Measurements from ENCODE around the gene PASK. TPM values are rescaled to one million over a fixed set of nuclear protein-coding genes. Genes with fewer than 3 reads are reported as not detected.

Gene PASK
- total and polyA plus RNA-seq, 7 experiments from 2014 or later, result 15.0 to 160 (median 78.3) TPM

DNA sequence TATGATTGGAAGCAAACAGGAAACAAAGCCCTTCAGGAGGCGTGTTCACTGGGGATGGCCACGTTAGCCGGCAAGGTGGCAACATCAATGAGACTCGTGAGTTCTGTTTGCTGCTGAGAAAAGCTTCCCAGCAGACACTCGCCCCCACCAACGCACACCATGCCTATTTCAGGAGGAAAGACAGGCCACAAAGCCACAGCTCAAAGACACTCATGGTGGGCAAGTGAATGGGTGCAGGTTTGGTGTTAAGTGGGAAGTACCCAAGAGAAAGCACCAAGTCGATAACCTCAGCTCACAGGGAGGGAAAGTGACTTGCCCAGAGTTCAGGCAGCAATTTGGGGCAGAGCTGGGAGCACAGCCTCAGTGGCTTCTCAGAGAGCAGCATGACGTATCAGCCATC lies 36.7 kb downstream of the PASK start:
- H3K27me3 ChIP-seq (ENCODE audit: control insufficient read depth in 2 of 2, insufficient read depth in 2 of 2, low read length in 2 of 2), result no peaks in the 10 kb centered on the region
- peak overlapping the region; percentile 70 for H3K27ac ChIP-seq (ENCODE audit: low read depth, low read length)
- DNase-seq, result peak in 4 of 9 donors; percentile 25 to 42 (median 32)
- H3K27ac Mint-ChIP-seq, result peak overlapping the region; percentile 62 to 99 (median 97)
- peaks cover 0 to 6% (median 0%) of the 10 kb centered on the region in 3 experiments for H3K9me3 ChIP-seq (ENCODE audit: control insufficient read depth in 2 of 3, low read length in 3 of 3)
- H3K4me1 Mint-ChIP-seq, result peaks cover 22 to 47% (median 45%) of the 10 kb centered on the region in 7 donors
- H3K36me3 Mint-ChIP-seq, result peaks cover 16 to 68% (median 36%) of the 10 kb centered on the region in 5 donors
- ATAC-seq, result peak; percentile 42
- intact Hi-C loops (cut with micrococcal nuclease), result loop anchor here in 1 of 2 donors (1.0 kb wide), 1 partner anchor 10 kb away; the partner anchor contains the start of gene MTERF4
- peaks cover 0 to 11% (median 8%) of the 10 kb centered on the region in 11 donors for H3K9me3 Mint-ChIP-seq
- H3K36me3 ChIP-seq (ENCODE audit: control insufficient read depth in 2 of 3, insufficient read depth in 3 of 3, low read length in 3 of 3), result peaks cover 0 to 16% (median under 1%) of the 10 kb centered on the region in 3 experiments
- CTCF ChIA-PET, result interaction anchor here (0.9 kb wide), 1 partner anchor 17 kb away, joined by 3 read pairs; no protein-coding TSS in a partner anchor
- peak overlapping the region; percentile 56 for H3K4me3 ChIP-seq (ENCODE audit: low read length)
- H3K27me3 Mint-ChIP-seq, result no peaks in the 10 kb centered on the region
- POLR2A ChIA-PET, result interaction anchor here (1.5 to 13.6 kb wide), 6 partner anchors 9 to 37 kb away, joined by 3 to 150 read pairs (median 38); partner anchors contain the start of genes MTERF4, PASK and PPP1R7
- peaks cover 26 to 32% of the 10 kb centered on the region in 2 donors for H3K4me1 ChIP-seq (ENCODE audit: control insufficient read depth in 2 of 2, insufficient read depth in 2 of 2, low read length in 2 of 2)
- peak overlapping the region; percentile 65 to 89 (median 82) for H3K4me3 Mint-ChIP-seq

DNA sequence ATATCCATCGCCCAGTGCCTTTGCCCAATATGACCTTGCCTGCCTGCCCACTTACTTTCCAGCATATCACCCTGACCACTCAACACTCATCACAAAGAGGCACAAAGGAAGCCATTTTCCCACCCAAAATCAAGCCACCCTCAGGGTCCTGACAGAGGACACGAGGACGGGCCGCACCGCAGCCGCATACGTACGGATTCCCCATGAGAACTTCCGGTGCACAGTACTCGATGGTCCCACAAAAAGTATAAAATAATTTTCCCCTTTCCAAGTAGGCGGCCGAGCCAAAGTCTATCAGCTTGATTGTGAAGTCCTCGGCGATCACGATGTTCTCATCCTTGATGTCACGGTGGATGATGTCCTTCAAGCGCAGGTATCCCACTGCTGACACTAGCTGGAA lies 37.2 kb downstream of the PASK start:
- ChIA-PET CTCF (interaction anchor here (1.8 kb wide), 1 partner anchor 38 kb away, joined by 4 read pairs; the partner anchor contains the start of gene PPP1R7), POLR2A (interaction anchor here (1.5 to 13.6 kb wide), 6 partner anchors 10 to 38 kb away, joined by 3 to 150 read pairs (median 38); partner anchors contain the start of genes MTERF4, PASK and PPP1R7)
- Histone ChIP-seq H3K4me1 (ENCODE audit: control insufficient read depth in 2 of 2, insufficient read depth in 2 of 2, low read length in 2 of 2) (peaks cover 31 to 37% of the 10 kb centered on the region in 2 donors), H3K27me3 (ENCODE audit: control insufficient read depth in 2 of 2, insufficient read depth in 2 of 2, low read length in 2 of 2) (no peaks in the 10 kb centered on the region), H3K9me3 (ENCODE audit: control insufficient read depth in 2 of 3, low read length in 3 of 3) (peaks cover 0 to 6% (median 0%) of the 10 kb centered on the region in 3 experiments), H3K27ac (ENCODE audit: low read depth, low read length) (peak overlapping the region; percentile 70), H3K4me3 (ENCODE audit: low read length) (peak overlapping the region; percentile 56), H3K36me3 (ENCODE audit: control insufficient read depth in 2 of 3, insufficient read depth in 3 of 3, low read length in 3 of 3) (peaks cover 0 to 19% (median 6%) of the 10 kb centered on the region in 3 experiments)
- Mint-ChIP-seq H3K9me3 (peaks cover 0 to 11% (median 8%) of the 10 kb centered on the region in 11 donors), H3K4me1 (peaks cover 22 to 52% (median 51%) of the 10 kb centered on the region in 7 donors), H3K27ac (peak overlapping the region; percentile 62 to 99 (median 97)), H3K4me3 (peak overlapping the region; percentile 65 to 89 (median 82)), H3K36me3 (peaks cover 16 to 66% (median 35%) of the 10 kb centered on the region in 5 donors), H3K27me3 (no peaks in the 10 kb centered on the region)
- DNase-seq, result no peak
- intact Hi-C loops (cut with micrococcal nuclease), result loop anchor here in 1 of 2 donors (1.0 kb wide), 1 partner anchor 10 kb away; the partner anchor contains the start of gene MTERF4
- no peak for ATAC-seq

DNA sequence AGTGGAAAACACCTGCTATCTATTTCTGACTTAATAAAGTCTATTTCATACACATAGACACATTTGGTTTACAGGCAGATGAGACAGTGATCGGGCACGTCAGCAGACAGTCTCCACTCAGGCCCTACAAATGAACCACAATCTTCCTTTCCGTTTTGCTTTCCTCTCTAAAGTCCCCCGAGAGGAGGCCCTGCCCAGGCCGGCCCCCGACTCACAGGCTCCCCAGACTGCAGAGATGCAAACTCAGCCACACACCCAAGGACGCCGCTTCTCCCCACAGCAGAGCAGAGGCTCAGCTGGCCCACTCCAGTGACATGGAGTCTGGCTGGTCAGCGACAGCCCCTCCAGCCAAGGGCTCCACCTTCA lies 37.8 kb downstream of the PASK start:
- Mint-ChIP-seq H3K27ac (peak overlapping the region; percentile 77 to 99 (median 97)), H3K27me3 (no peaks in the 10 kb centered on the region), H3K36me3 (peaks cover 16 to 68% (median 34%) of the 10 kb centered on the region in 5 donors), H3K4me1 (peaks cover 22 to 58% (median 57%) of the 10 kb centered on the region in 7 donors), H3K9me3 (peaks cover 0 to 11% (median 8%) of the 10 kb centered on the region in 11 donors), H3K4me3 (peak overlapping the region; percentile 73 to 89 (median 83))
- H3K36me3 ChIP-seq (ENCODE audit: control insufficient read depth in 2 of 3, insufficient read depth in 3 of 3, low read length in 3 of 3), result peaks cover 0 to 23% (median 7%) of the 10 kb centered on the region in 3 experiments
- ChIA-PET POLR2A (interaction anchor here (1.1 to 13.6 kb wide), 5 partner anchors 10 to 39 kb away, joined by 3 to 150 read pairs (median 68); partner anchors contain the start of genes MTERF4, PASK and PPP1R7), CTCF (interaction anchor here (0.6 to 1.8 kb wide), 2 partner anchors 39 to 402 kb away, joined by 4 to 6 read pairs; partner anchors contain the start of gene PPP1R7)
- H3K4me1 ChIP-seq (ENCODE audit: control insufficient read depth in 2 of 2, insufficient read depth in 2 of 2, low read length in 2 of 2), result peaks cover 34 to 42% of the 10 kb centered on the region in 2 donors
- ATAC-seq (peak; percentile 36), DNase-seq (peak in 2 of 9 donors; percentile 27 to 33)
- H3K4me3 ChIP-seq (ENCODE audit: low read length), result peak overlapping the region; percentile 56
- H3K27me3 ChIP-seq (ENCODE audit: control insufficient read depth in 2 of 2, insufficient read depth in 2 of 2, low read length in 2 of 2), result no peaks in the 10 kb centered on the region
- peak overlapping the region; percentile 70 for H3K27ac ChIP-seq (ENCODE audit: low read depth, low read length)
- intact Hi-C loops (cut with micrococcal nuclease), result no loop called here
- H3K9me3 ChIP-seq (ENCODE audit: control insufficient read depth in 2 of 3, low read length in 3 of 3), result peaks cover 0 to 6% (median 0%) of the 10 kb centered on the region in 3 experiments

DNA sequence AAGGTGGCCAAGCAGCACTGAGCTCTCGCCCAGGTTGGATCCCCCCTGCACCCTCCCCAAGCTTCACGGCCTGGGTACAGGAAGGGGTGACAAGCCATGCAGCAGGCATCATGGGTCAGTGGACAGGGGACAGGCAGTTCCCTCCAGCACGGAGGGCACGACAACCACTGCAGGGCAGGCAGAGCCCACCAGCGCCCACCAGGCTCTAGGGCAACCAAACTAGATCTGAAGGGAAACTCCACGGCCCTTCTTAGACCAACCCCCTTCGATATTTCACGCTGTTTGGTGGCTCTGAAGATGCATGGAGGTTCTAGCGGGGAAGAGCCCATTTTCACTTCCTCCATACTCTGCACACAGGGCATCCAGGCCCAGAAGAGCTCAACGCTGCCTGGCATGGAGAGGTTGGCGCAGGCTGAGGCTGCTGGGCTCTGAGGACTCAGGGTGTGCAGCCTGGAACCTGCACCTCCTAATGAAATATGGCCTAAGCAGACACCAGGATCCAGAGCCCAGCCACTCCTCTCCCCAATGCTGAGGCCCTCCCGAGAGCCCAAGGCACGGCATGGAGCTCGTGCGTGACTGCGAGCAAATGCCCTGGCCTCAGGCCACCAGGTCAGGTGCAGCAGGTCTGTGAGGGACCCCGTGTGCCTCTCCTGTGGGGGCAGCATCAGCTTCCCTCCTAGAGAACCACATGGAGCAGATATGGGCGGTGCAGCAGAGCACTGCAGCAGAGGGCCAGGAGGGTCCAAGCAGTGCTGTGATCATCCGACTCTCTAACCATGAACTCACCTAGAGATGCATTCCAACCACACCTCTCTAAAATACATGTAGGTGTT lies 38.4 kb downstream of the PASK start:
- CTCF ChIA-PET, result interaction anchor here (0.6 to 1.8 kb wide), 4 partner anchors 15 to 403 kb away, joined by 3 to 6 read pairs (median 4); partner anchors contain the start of gene PPP1R7
- H3K27ac Mint-ChIP-seq, result peak overlapping the region; percentile 81 to 99 (median 98)
- peak overlapping the region; percentile 56 for H3K4me3 ChIP-seq (ENCODE audit: low read length)

DNA sequence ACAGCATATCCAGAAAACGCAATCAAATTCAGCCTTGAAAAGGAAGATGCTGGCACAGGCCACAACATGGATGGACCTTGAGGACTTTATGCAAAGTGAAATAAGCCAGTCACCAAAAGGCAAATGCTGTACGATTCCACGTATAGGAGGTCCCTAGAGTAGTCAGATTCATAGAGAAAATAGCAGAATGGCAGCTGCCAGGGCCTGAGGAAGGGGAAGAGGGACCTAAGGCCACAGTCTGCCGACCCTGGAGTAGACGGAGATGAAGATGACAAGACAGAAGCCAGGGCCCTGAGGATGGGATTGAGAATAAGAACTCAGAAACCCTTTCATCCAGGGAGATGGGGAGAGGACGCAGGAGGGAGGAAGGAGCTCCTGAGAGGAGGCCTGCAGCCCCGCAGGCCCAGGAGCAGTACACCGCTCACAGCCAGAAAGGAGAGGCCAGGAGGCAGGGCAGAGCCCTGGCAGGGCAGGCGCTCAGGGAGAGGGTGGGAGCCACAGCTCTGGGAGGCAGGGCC lies 39.1 kb downstream of the PASK start:
- ATAC-seq (no peak), DNase-seq (no peak)
- H3K9me3 ChIP-seq (ENCODE audit: control insufficient read depth in 2 of 3, low read length in 3 of 3), result peaks cover 0 to 6% (median 0%) of the 10 kb centered on the region in 3 experiments
- no peaks in the 10 kb centered on the region for H3K27me3 ChIP-seq (ENCODE audit: control insufficient read depth in 2 of 2, insufficient read depth in 2 of 2, low read length in 2 of 2)
- CTCF ChIA-PET, result interaction anchor here (0.6 to 1.8 kb wide), 5 partner anchors 14 to 85 kb away, joined by 3 to 6 read pairs (median 3); partner anchors contain the start of gene PPP1R7
- peak overlapping the region; percentile 56 for H3K4me3 ChIP-seq (ENCODE audit: low read length)
- POLR2A ChIA-PET, result interaction anchor here (0.6 to 13.6 kb wide), 10 partner anchors 9 to 101 kb away, joined by 3 to 150 read pairs (median 5); partner anchors contain the start of genes MTERF4, PASK and PPP1R7
- H3K36me3 ChIP-seq (ENCODE audit: control insufficient read depth in 2 of 3, insufficient read depth in 3 of 3, low read length in 3 of 3), result peaks cover 0 to 23% (median 7%) of the 10 kb centered on the region in 3 experiments
- H3K27me3 Mint-ChIP-seq, result no peaks in the 10 kb centered on the region
- peak overlapping the region in 9 of 10 donors; percentile 60 to 89 (median 82) for H3K4me3 Mint-ChIP-seq
- peak overlapping the region; percentile 70 for H3K27ac ChIP-seq (ENCODE audit: low read depth, low read length)
- peaks cover 41 to 42% of the 10 kb centered on the region in 2 donors for H3K4me1 ChIP-seq (ENCODE audit: control insufficient read depth in 2 of 2, insufficient read depth in 2 of 2, low read length in 2 of 2)
- peaks cover 0 to 9% (median 8%) of the 10 kb centered on the region in 11 donors for H3K9me3 Mint-ChIP-seq
- H3K27ac Mint-ChIP-seq, result peak overlapping the region; percentile 94 to 99 (median 99)
- H3K36me3 Mint-ChIP-seq, result peaks cover 16 to 56% (median 32%) of the 10 kb centered on the region in 5 donors
- H3K4me1 Mint-ChIP-seq, result peaks cover 24 to 71% (median 65%) of the 10 kb centered on the region in 7 donors
- intact Hi-C loops (cut with micrococcal nuclease), result no loop called here

More for the DNA sequence above, 38.4 kb downstream of the PASK start:
- Histone ChIP-seq H3K9me3 (ENCODE audit: control insufficient read depth in 2 of 3, low read length in 3 of 3) (peaks cover 0 to 6% (median 0%) of the 10 kb centered on the region in 3 experiments), H3K27ac (ENCODE audit: low read depth, low read length) (peak overlapping the region; percentile 70), H3K27me3 (ENCODE audit: control insufficient read depth in 2 of 2, insufficient read depth in 2 of 2, low read length in 2 of 2) (no peaks in the 10 kb centered on the region), H3K4me1 (ENCODE audit: control insufficient read depth in 2 of 2, insufficient read depth in 2 of 2, low read length in 2 of 2) (peaks cover 36 to 42% of the 10 kb centered on the region in 2 donors), H3K36me3 (ENCODE audit: control insufficient read depth in 2 of 3, insufficient read depth in 3 of 3, low read length in 3 of 3) (peaks cover 0 to 23% (median 7%) of the 10 kb centered on the region in 3 experiments)
- Mint-ChIP-seq H3K36me3 (peaks cover 16 to 63% (median 34%) of the 10 kb centered on the region in 5 donors), H3K27me3 (no peaks in the 10 kb centered on the region), H3K4me1 (peaks cover 22 to 64% (median 63%) of the 10 kb centered on the region in 7 donors), H3K4me3 (peak overlapping the region; percentile 68 to 89 (median 82)), H3K9me3 (peaks cover 0 to 11% (median 8%) of the 10 kb centered on the region in 11 donors)
- DNase-seq (no peak), ATAC-seq (peak; percentile 17)
- POLR2A ChIA-PET, result interaction anchor here (0.6 to 13.6 kb wide), 9 partner anchors 10 to 101 kb away, joined by 3 to 150 read pairs (median 4); partner anchors contain the start of genes MTERF4, PASK and PPP1R7
- intact Hi-C loops (cut with micrococcal nuclease), result no loop called here
